Stomach (tissue), 4 donors: ENCODE results near the gene MAST4.

Experiments used
- POLR2AphosphoS5 ChIP-seq, 3 donors: sonication (generic); formaldehyde crosslinking; IDR thresholded peaks; one replicate each; pipeline ENCODE4 v1.6.1; 2016; ENCODE audit warnings: antibody characterized with exemption in 3 of 3
- TF ChIP-seq, protein P1 (sequence below), 7 experiments: fragments of 450-650 bp in 4 of 7; fragments of 200-600 bp in 3 of 7; sonication (generic) in 3 of 7; IDR thresholded peaks; one replicate each; pipeline ENCODE4 v1.5.1; 2016 to 2019; ENCODE audit warnings: antibody characterized with exemption in 7 of 7, control low read depth in 2 of 7, mild to moderate bottlenecking in 1 of 7

DNA sequence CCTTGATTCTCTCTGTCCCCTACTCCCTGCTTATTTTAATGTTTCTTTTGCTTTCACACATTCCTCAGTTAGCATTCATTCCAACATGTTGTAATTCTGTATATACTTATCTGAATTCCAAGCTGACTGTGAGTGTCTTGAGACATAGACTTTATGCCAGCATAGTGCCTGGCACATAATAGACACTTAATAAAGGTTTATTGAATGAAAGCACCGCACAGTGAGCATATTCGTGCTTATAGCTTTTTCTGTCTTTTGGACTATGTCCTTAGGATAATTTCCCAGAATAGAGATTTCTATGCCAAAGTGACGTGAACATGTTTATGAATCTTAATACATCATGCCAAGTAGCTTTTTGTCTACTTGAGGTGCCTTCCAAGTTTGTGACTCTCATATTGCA, 425.8 kb downstream of the MAST4 start:
- TF ChIP-seq, protein P1, sequence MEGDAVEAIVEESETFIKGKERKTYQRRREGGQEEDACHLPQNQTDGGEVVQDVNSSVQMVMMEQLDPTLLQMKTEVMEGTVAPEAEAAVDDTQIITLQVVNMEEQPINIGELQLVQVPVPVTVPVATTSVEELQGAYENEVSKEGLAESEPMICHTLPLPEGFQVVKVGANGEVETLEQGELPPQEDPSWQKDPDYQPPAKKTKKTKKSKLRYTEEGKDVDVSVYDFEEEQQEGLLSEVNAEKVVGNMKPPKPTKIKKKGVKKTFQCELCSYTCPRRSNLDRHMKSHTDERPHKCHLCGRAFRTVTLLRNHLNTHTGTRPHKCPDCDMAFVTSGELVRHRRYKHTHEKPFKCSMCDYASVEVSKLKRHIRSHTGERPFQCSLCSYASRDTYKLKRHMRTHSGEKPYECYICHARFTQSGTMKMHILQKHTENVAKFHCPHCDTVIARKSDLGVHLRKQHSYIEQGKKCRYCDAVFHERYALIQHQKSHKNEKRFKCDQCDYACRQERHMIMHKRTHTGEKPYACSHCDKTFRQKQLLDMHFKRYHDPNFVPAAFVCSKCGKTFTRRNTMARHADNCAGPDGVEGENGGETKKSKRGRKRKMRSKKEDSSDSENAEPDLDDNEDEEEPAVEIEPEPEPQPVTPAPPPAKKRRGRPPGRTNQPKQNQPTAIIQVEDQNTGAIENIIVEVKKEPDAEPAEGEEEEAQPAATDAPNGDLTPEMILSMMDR (IDR thresholded peaks at IDR 0.05) = no peak
- no peak for TF ChIP-seq POLR2AphosphoS5 (IDR thresholded peaks at IDR 0.05)
